Kidney (tissue), 14 donors: ENCODE results near the gene SQSTM1. TPM values are rescaled to one million over a fixed set of nuclear protein-coding genes. Genes with fewer than 3 reads are reported as not detected.

ENCODE experiments used
- DNase-seq, 5 donors: peaks; one replicate each; pipeline ENCODE4 v3.0.0-alpha.2; 2013 to 2020
- FAIRE-seq: peaks from 2 replicates; lab custom pipeline; 2012; peaks lifted over from hg19 to GRCh38; lab: Jason Lieb, UNC
- H3K27ac ChIP-seq, 2 donors: one replicate each; pipeline ENCODE4 v1.7.0; 2013; ENCODE audit warnings: low read depth in 2 of 2, low read length in 2 of 2, inconsistent platforms in 1 of 2
- H3K27me3 ChIP-seq: one replicate; pipeline ENCODE4 v1.7.1; 2013; ENCODE audit warnings: low read length, inconsistent platforms; ENCODE audit not compliant: control insufficient read depth, insufficient read depth
- H3K36me3 ChIP-seq, 3 donors: one replicate each; pipeline versions ENCODE4 v1.7.0 to v1.7.1; 2013; ENCODE audit warnings: low read length in 3 of 3, control low read depth in 1 of 3, inconsistent platforms in 1 of 3; ENCODE audit not compliant: insufficient read depth in 3 of 3, control insufficient read depth in 2 of 3
- H3K4me1 ChIP-seq, 3 donors: one replicate each; pipeline versions ENCODE4 v1.7.0 to v1.7.1; 2013; ENCODE audit warnings: low read length in 3 of 3, inconsistent platforms in 1 of 3, low read depth in 1 of 3; ENCODE audit not compliant: control insufficient read depth in 2 of 3, insufficient read depth in 2 of 3
- H3K4me3 ChIP-seq, 3 donors: one replicate each; pipeline versions ENCODE4 v1.7.0 to v1.8.1; 2013; ENCODE audit warnings: low read length in 3 of 3, control low read depth in 1 of 3, inconsistent platforms in 1 of 3
- H3K9ac ChIP-seq, 3 donors: one replicate each; pipeline versions ENCODE4 v1.7.0 to v1.7.1; 2013; ENCODE audit warnings: low read length in 3 of 3, control low read depth in 1 of 3, inconsistent platforms in 1 of 3
- H3K9me3 ChIP-seq, 3 donors: one replicate each; pipeline versions ENCODE4 v1.7.0 to v1.7.1; 2013; ENCODE audit warnings: low read length in 3 of 3, control low read depth in 1 of 3, inconsistent platforms in 1 of 3; ENCODE audit not compliant: control insufficient read depth in 2 of 3, insufficient read depth in 1 of 3
- intact Hi-C: fragments of 100-400 bp; cut with DNase I; formaldehyde crosslinking; loops from one replicate; pipeline ENCODE4 v1.11.1; 2022
- polyA plus RNA-seq: library from polyadenylated mRNA; stranded (reverse); fragments of 350-450 nt; fragmentation: Illumina TruSeq; extraction: RNeasy Lipid Tissue Mini Kit (QIAGEN cat#74804); gene quantifications from one replicate; pipeline ENCODE4 v1.2.3, GENCODE V29; 2014; ENCODE audit warnings: low read depth, low replicate concordance; ENCODE audit not compliant: insufficient read depth
- total RNA-seq: library from RNA; stranded (reverse); fragmentation: NEBNext Ultra II Directional; extraction: Animal tissue kit (Norgen Biotek cat#: 25700); gene quantifications from one replicate; pipeline ENCODE4 v1.2.1, GENCODE V29; 2021
- TF ChIP-seq, protein P1 (sequence below): IDR thresholded peaks from 3 replicates; pipeline ENCODE4 v1.5.1; 2012; ENCODE audit warnings: mild to moderate bottlenecking, moderate library complexity, borderline replicate concordance; ENCODE audit not compliant: insufficient read depth; ENCODE audit errors: extremely low read depth
- donor health status: control.
- donor health status: control.
- donor health status: control.
- donor health status: control.
- donor health status: control.
- donor health status: DM: yes; HTN: yes; CAD: no.
- donor health status: Normal renal cell carcinoma (clear cell type).

The SQSTM1 gene
- total and polyA plus RNA-seq, 2 donors from 2014 or later = 249 to 309 TPM

GRCh38 chr5:179772351-179772750 is 48.4 kb upstream of the SQSTM1 start:
- intact Hi-C loops = no loop called here
- DNase-seq (no peak), FAIRE-seq (no peak)
- TF ChIP-seq, protein P1, sequence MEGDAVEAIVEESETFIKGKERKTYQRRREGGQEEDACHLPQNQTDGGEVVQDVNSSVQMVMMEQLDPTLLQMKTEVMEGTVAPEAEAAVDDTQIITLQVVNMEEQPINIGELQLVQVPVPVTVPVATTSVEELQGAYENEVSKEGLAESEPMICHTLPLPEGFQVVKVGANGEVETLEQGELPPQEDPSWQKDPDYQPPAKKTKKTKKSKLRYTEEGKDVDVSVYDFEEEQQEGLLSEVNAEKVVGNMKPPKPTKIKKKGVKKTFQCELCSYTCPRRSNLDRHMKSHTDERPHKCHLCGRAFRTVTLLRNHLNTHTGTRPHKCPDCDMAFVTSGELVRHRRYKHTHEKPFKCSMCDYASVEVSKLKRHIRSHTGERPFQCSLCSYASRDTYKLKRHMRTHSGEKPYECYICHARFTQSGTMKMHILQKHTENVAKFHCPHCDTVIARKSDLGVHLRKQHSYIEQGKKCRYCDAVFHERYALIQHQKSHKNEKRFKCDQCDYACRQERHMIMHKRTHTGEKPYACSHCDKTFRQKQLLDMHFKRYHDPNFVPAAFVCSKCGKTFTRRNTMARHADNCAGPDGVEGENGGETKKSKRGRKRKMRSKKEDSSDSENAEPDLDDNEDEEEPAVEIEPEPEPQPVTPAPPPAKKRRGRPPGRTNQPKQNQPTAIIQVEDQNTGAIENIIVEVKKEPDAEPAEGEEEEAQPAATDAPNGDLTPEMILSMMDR = no peak
- Histone ChIP-seq H3K4me3 (no peak overlapping the region), H3K4me1 (peaks cover 0 to 5% (median 3%) of the 10 kb centered on the region in 3 donors), H3K9ac (no peak overlapping the region), H3K27ac (no peak overlapping the region), H3K36me3 (peaks cover 4 to 47% (median 41%) of the 10 kb centered on the region in 3 donors), H3K27me3 (no peaks in the 10 kb centered on the region), H3K9me3 (no peaks in the 10 kb centered on the region)

- H3K9ac ChIP-seq = no peak overlapping the region
- intact Hi-C loops = no loop called here
- H3K27ac ChIP-seq = no peak overlapping the region
- peaks cover 4 to 49% (median 47%) of the 10 kb centered on the region in 3 donors for H3K36me3 ChIP-seq
- H3K4me1 ChIP-seq = peaks cover 0 to under 1% (median 0%) of the 10 kb centered on the region in 3 donors
- FAIRE-seq (no peak), DNase-seq (peak in 1 of 5 donors; percentile 44)
- H3K27me3 ChIP-seq = no peaks in the 10 kb centered on the region
- no peaks in the 10 kb centered on the region for H3K9me3 ChIP-seq
- TF ChIP-seq, protein P1 = no peak
- no peak overlapping the region for H3K4me3 ChIP-seq
These were observed 47.0 kb upstream of the SQSTM1 start for GRCh38 chr5:179773686-179774040.

- Histone ChIP-seq H3K4me1 (no peaks in the 10 kb centered on the region), H3K27ac (no peak overlapping the region), H3K9me3 (no peaks in the 10 kb centered on the region), H3K36me3 (peaks cover 4 to 45% (median 43%) of the 10 kb centered on the region in 3 donors), H3K4me3 (no peak overlapping the region), H3K9ac (no peak overlapping the region), H3K27me3 (no peaks in the 10 kb centered on the region)
- FAIRE-seq = no peak
- peak in 1 of 5 donors; percentile 60 for DNase-seq
- intact Hi-C loops = no loop called here
- TF ChIP-seq, protein P1 = no peak
These were observed 46.3 kb upstream of the SQSTM1 start for GRCh38 chr5:179774442-179774841.

DNA sequence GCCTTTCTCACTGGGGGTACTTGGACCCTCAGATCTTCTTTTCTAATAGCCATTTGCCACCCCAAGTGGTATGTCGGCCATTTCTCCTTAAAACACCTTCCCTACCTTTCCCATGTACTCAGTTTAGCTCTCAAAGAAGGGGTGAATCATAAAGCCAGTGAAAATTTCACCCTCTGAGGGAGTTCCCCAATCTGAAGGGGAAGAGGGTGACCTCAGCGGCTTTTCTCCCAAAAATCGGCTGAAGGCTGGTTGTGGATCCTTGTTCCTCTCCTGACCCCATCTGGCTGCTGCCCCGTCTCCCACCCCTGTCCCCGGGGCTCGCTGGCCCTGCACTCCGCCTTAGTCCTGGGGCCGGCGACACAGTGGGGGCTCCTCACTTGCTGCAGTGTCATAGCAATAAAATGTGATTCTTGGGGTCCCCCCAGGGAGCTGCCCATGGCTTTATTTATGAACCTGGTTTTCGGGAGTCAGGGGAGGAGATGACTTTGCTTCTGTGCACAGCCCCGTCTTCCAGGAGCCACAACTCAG is 44.2 kb upstream of the SQSTM1 start:
- FAIRE-seq = no peak
- Histone ChIP-seq H3K9ac (no peak overlapping the region), H3K9me3 (no peaks in the 10 kb centered on the region), H3K4me3 (no peak overlapping the region), H3K4me1 (no peaks in the 10 kb centered on the region), H3K27ac (no peak overlapping the region), H3K36me3 (peaks cover 3 to 33% (median 32%) of the 10 kb centered on the region in 3 donors), H3K27me3 (no peaks in the 10 kb centered on the region)
- intact Hi-C loops = no loop called here
- TF ChIP-seq, protein P1 = no peak
- peak in 1 of 5 donors; percentile 48 for DNase-seq
